Psoas muscle (tissue), 8 donors: Measurements from ENCODE around the gene EFS. TPM values are rescaled to one million over a fixed set of nuclear protein-coding genes. Genes with fewer than 3 reads are reported as not detected.
"Not testable (repeated sequence)": the region's sequence is repeated elsewhere in the genome, so short reads cannot be mapped to it uniquely, and the experiment has no call there.

ENCODE experiments used
- ATAC-seq, 4 donors: fragments of 200-7000 bp; cut with Tn5 transposase; one replicate each; pipeline ENCODE4 v1.9.1; 2020; ENCODE audit warnings: moderate library complexity in 3 of 4, mild to moderate bottlenecking in 2 of 4
- DNase-seq, 2 donors: peaks; one replicate each; pipeline ENCODE4 v3.0.0-alpha.2; 2020
- H3K27ac ChIP-seq: fragments of 200-600 bp; one replicate; pipeline ENCODE4 v1.8.0; 2022
- H3K27me3 ChIP-seq, 3 donors: fragments of 200-600 bp in 1 of 3; one replicate each; pipeline versions ENCODE4 v1.6.1 to v1.8.0; 2013 to 2022; ENCODE audit warnings: low read length in 2 of 3, mild to moderate bottlenecking in 2 of 3, moderate library complexity in 1 of 3; ENCODE audit not compliant: insufficient read depth in 3 of 3
- H3K36me3 ChIP-seq, 2 donors: fragments of 200-600 bp in 1 of 2; one replicate each; pipeline versions ENCODE4 v1.6.1 to v1.8.0; 2013 to 2022; ENCODE audit warnings: low read depth in 1 of 2, mild to moderate bottlenecking in 1 of 2, moderate library complexity in 1 of 2; ENCODE audit not compliant: insufficient read depth in 1 of 2
- H3K4me1 ChIP-seq: fragments of 200-600 bp; one replicate; pipeline ENCODE4 v1.8.0; 2022
- H3K4me3 ChIP-seq: fragments of 200-600 bp; one replicate; pipeline ENCODE4 v1.8.0; 2022; ENCODE audit warnings: mild to moderate bottlenecking
- H3K9me3 ChIP-seq: fragments of 200-600 bp; one replicate; pipeline ENCODE4 v1.8.0; 2022
- CTCF ChIP-seq: fragments of 200-600 bp; IDR thresholded peaks from one replicate; pipeline ENCODE4 v1.8.0; 2022; ENCODE audit warnings: antibody characterized with exemption
- WGBS, 3 donors: extraction: QIAGEN DNeasy Blood & Tissue Kit; methylation state at CpG; one replicate each; pipeline versions ENCODE4 v1.1.6 to v1.1.7; 2013; 5-methylcytosine and 5-hydroxymethylcytosine counted together
- intact Hi-C, 2 donors: fragments of 100-400 bp; cut with DNase I; formaldehyde crosslinking; loops; one replicate each; pipeline versions ENCODE4 v1.11.0 to v1.14.2; 2022
- polyA plus RNA-seq, 3 donors: library from polyadenylated mRNA; stranded (reverse); fragments of 200-250 nt; gene quantifications; one replicate each; pipeline ENCODE4 v1.2.3, GENCODE V29; 2013
- total RNA-seq, 4 donors: library from RNA; stranded (reverse); fragmentation: NEBNext Ultra II Directional in 2 of 4; extraction: Animal tissue kit (Norgen Biotek cat#: 25700) in 2 of 4; gene quantifications; one replicate each; pipeline versions ENCODE4 v1.2.1 to v1.2.4, GENCODE V29; 2021 to 2023
- donor health status: healthy with polysubstance abuse.
- donor health status: DM: no; HTN: no; CAD: no; lungs with moderate emphysema.
- donor health status: Bipolar disorder and iron deficiency.
- donor health status: healthy.
- donor health status: DM: yes; HTN: yes; CAD: no.
- donor health status: DM: no; HTN: no; CAD: no.
- donor health status: DM: no; HTN: no; CAD: no.
- donor health status: DM: yes; HTN: yes; CAD: no.

Gene EFS
- total and polyA plus RNA-seq, 7 donors: 0.93 to 2.5 (median 1.1) TPM

GRCh38 chr14:23396781-23397407 is 31.9 kb upstream of the EFS start:
- H3K27ac ChIP-seq: no peak overlapping the region
- H3K4me3 ChIP-seq: no peak overlapping the region
- H3K36me3 ChIP-seq: peaks cover 0 to 59% of the 10 kb centered on the region in 2 donors
- DNase-seq (no peak), ATAC-seq (peak in 1 of 4 donors; percentile 1)
- 93 to 95% (median 94%) methylated on average over 10 of the region's 10 CpGs for WGBS, 3 donors
- intact Hi-C loops: no loop called here
- H3K27me3 ChIP-seq: no peaks in the 10 kb centered on the region
- TF ChIP-seq CTCF: no peak
- no peaks in the 10 kb centered on the region for H3K4me1 ChIP-seq
- no peaks in the 10 kb centered on the region for H3K9me3 ChIP-seq

DNA sequence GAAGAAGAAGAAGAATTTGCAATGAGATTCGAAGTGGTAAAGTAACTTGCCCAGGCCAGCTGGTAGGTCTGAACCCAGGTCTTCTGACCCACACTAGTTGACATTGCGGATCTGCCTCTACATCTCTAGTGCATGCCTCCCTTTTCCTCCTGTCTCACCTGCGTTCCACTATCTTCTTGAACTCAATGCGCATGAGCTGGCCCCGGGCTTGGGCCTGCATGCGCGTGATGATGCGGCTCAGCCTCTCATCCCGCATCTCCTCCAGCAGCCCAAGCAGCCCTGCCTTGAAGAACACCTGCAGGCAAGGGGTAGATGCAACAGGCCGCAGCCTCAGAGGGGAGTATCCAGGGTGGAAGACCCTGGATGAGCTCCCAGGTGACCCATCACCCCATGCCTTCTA is 31.2 kb upstream of the EFS start:
- Histone ChIP-seq H3K27me3 (no peaks in the 10 kb centered on the region), H3K27ac (no peak overlapping the region), H3K4me1 (no peaks in the 10 kb centered on the region), H3K4me3 (no peak overlapping the region), H3K9me3 (no peaks in the 10 kb centered on the region), H3K36me3 (peaks cover 0 to 64% of the 10 kb centered on the region in 2 donors)
- intact Hi-C loops: no loop called here
- ATAC-seq (no peak), DNase-seq (peak in 1 of 2 donors; percentile 25)
- no peak for TF ChIP-seq CTCF
- 90 to 91% (median 91%) methylated on average over 10 of the region's 10 CpGs for WGBS, 3 donors

- intact Hi-C loops: no loop called here
- no peaks in the 10 kb centered on the region for H3K4me1 ChIP-seq
- 75 to 85% (median 78%) methylated on average over 7 of the region's 7 CpGs for WGBS, 3 donors
- no peaks in the 10 kb centered on the region for H3K9me3 ChIP-seq
- no peak overlapping the region for H3K27ac ChIP-seq
- ATAC-seq (no peak), DNase-seq (no peak)
- no peaks in the 10 kb centered on the region for H3K27me3 ChIP-seq
- no peak for TF ChIP-seq CTCF
- no peak overlapping the region for H3K4me3 ChIP-seq
- H3K36me3 ChIP-seq: peaks cover 2 to 72% of the 10 kb centered on the region in 2 donors
These were observed 27.6 kb upstream of the EFS start for GRCh38 chr14:23392613-23393012.

- H3K4me1 ChIP-seq, ATAC-seq, H3K9me3 ChIP-seq, DNase-seq, H3K4me3 ChIP-seq, H3K27ac ChIP-seq, H3K27me3 ChIP-seq, intact Hi-C loops: not testable (repeated sequence)
- WGBS, 3 donors: 83 to 91% methylated on average over 3 to 5 of the region's 19 CpGs; no CpG with 5 or more reads in 1 of the 3 donors
- peaks cover 5 to 72% of the 10 kb centered on the region in 2 donors for H3K36me3 ChIP-seq
These were observed 24.9 kb upstream of the EFS start for GRCh38 chr14:23389871-23390270.

DNA sequence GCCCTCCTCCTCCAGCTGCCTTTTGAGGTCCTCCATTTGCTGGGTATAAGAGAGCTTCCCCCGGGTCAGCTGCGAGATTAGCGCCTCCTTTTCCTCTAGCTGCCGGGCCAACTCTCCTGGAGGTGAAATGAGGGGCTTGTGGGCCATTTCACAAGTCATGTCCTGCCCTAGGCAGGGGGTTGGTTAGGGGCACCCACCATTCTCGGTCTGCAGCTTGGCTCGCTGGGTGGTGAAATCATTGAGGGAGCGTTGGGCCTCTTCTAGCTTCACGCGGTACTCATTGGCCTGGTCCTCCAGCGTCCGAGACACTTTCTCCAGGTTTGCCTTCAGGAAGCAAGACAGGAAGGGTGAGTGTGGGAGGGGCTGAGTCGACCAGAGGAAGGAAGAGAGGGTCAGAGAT is 24.4 kb upstream of the EFS start:
- no peak overlapping the region for H3K4me3 ChIP-seq
- H3K36me3 ChIP-seq: peaks cover 5 to 71% of the 10 kb centered on the region in 2 donors
- no peaks in the 10 kb centered on the region for H3K27me3 ChIP-seq
- intact Hi-C loops: no loop called here
- TF ChIP-seq CTCF: no peak
- H3K27ac ChIP-seq: no peak overlapping the region
- H3K4me1 ChIP-seq: no peaks in the 10 kb centered on the region
- DNase-seq (no peak), ATAC-seq (no peak)
- H3K9me3 ChIP-seq: no peaks in the 10 kb centered on the region
- WGBS, 3 donors: 68 to 71% (median 71%) methylated on average over 12 of the region's 12 CpGs
